ENCODE data around the gene HGD.

Gene HGD

GRCh38 chr3:120596116-120596852 lies 85.8 kb downstream of the HGD start, which contains the start of gene NDUFB4:
Gene NDUFB4, plus strand, starts transcription at chr3:120596336. Its CDS starts 24 bp downstream, at chr3:120596360.
- peak; percentile 98 for DNase-seq
- TF ChIP-seq CTCF (IDR thresholded peaks at IDR 0.05; ENCODE audit: low read depth, low read length, missing control alignments): no peak
- Histone ChIP-seq H3K27ac (peak within 1 kb of the TSS; percentile 83), H3K4me3 (ENCODE audit: low read depth, low read length) (peak within 1 kb of the TSS; percentile 80), H3K36me3 (replicated peaks) (peaks cover 7% of the 10 kb centered on the region), H3K27me3 (replicated peaks) (no peaks in the 10 kb centered on the region)
- in situ Hi-C loops (cut with HindIII; ENCODE audit: low pct_ligation_motif_present, low sequenced_read_pairs): no loop called here

GRCh38 chr3:120595788-120596115 lies 86.3 kb downstream of the HGD start:
- DNase-seq: no peak
- Histone ChIP-seq H3K27me3 (replicated peaks) (no peaks in the 10 kb centered on the region), H3K36me3 (replicated peaks) (peaks cover 5% of the 10 kb centered on the region), H3K27ac (no peak overlapping the region), H3K4me3 (ENCODE audit: low read depth, low read length) (peak overlapping the region; percentile 80)
- in situ Hi-C loops (cut with HindIII; ENCODE audit: low pct_ligation_motif_present, low sequenced_read_pairs): no loop called here
- TF ChIP-seq CTCF (IDR thresholded peaks at IDR 0.05; ENCODE audit: low read depth, low read length, missing control alignments): no peak

- Histone ChIP-seq H3K27me3 (replicated peaks) (no peaks in the 10 kb centered on the region), H3K36me3 (replicated peaks) (no peaks in the 10 kb centered on the region), H3K27ac (no peak overlapping the region), H3K4me3 (ENCODE audit: low read depth, low read length) (no peak overlapping the region)
- in situ Hi-C loops (cut with HindIII; ENCODE audit: low pct_ligation_motif_present, low sequenced_read_pairs): no loop called here
- no peak for DNase-seq
- no peak for TF ChIP-seq CTCF (IDR thresholded peaks at IDR 0.05; ENCODE audit: low read depth, low read length, missing control alignments)
These were observed 94.6 kb downstream of the HGD start for GRCh38 chr3:120587332-120587975.
